ENCODE results near the gene TMEM170B. TPM values are rescaled to one million over a fixed set of nuclear protein-coding genes. Genes with fewer than 3 reads are reported as not detected.

TMEM170B gene, protein sequence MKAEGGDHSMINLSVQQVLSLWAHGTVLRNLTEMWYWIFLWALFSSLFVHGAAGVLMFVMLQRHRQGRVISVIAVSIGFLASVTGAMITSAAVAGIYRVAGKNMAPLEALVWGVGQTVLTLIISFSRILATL
- 1 to 10 TPM; 1.8 to 1.9 TPM for total RNA-seq

- peaks cover 7% of the 10 kb centered on the region for H3K27me3 Mint-ChIP-seq
- peak within 1 kb of the TSS; percentile 75 for H3K4me3 Mint-ChIP-seq
- no peaks in the 10 kb centered on the region for H3K9me3 Mint-ChIP-seq
- intact Hi-C loops (cut with micrococcal nuclease) = no loop called here
- ATAC-seq (peak; percentile 96), DNase-seq (peak; percentile 92)
- TF ChIP-seq, protein P1, sequence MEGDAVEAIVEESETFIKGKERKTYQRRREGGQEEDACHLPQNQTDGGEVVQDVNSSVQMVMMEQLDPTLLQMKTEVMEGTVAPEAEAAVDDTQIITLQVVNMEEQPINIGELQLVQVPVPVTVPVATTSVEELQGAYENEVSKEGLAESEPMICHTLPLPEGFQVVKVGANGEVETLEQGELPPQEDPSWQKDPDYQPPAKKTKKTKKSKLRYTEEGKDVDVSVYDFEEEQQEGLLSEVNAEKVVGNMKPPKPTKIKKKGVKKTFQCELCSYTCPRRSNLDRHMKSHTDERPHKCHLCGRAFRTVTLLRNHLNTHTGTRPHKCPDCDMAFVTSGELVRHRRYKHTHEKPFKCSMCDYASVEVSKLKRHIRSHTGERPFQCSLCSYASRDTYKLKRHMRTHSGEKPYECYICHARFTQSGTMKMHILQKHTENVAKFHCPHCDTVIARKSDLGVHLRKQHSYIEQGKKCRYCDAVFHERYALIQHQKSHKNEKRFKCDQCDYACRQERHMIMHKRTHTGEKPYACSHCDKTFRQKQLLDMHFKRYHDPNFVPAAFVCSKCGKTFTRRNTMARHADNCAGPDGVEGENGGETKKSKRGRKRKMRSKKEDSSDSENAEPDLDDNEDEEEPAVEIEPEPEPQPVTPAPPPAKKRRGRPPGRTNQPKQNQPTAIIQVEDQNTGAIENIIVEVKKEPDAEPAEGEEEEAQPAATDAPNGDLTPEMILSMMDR (IDR thresholded peaks at IDR 0.05) = no peak
- peak within 1 kb of the TSS; percentile 44 for H3K27ac Mint-ChIP-seq
- ChIA-PET POLR2A (interaction anchor here (1.0 to 1.4 kb wide), 2 partner anchors 14 to 15 kb away, joined by 3 read pairs; no protein-coding TSS in a partner anchor), CTCF (interaction anchor here (1.1 kb wide), 1 partner anchor 39 kb away, joined by 3 read pairs; no protein-coding TSS in a partner anchor)
- peaks cover 10% of the 10 kb centered on the region for H3K4me1 Mint-ChIP-seq (ENCODE audit: low read depth)
- no peaks in the 10 kb centered on the region for H3K36me3 Mint-ChIP-seq (ENCODE audit: low read depth)
Observed at GRCh38 chr6:11537229-11538051, at the start of gene TMEM170B. Gene TMEM170B, plus strand, starts transcription at chr6:11537749. Its CDS starts 529 bp downstream, at chr6:11538278.

DNA sequence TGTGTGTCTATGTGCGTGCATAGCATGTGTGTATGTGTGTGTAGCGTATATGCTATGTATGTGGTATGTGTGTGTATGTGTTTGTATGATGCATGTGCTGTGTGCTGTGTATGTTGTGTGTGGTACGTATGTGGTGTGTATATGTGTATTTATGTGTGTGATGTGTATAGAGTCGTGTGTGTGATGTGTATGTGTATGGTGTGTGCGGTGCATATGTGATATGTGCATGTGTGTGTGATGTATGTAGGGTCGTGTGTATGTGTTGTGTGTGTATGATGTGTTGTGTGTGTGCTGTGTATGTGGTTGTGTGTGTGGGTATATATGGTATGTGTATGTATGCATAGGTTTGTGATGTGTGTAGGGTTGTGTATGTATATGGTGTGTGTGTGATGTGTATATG, 46.6 kb upstream of the TMEM170B start:
- Mint-ChIP-seq H3K4me1 (ENCODE audit: low read depth) (peaks cover 11% of the 10 kb centered on the region), H3K36me3 (ENCODE audit: low read depth) (no peaks in the 10 kb centered on the region), H3K27ac (no peak overlapping the region), H3K9me3 (no peaks in the 10 kb centered on the region), H3K4me3 (no peak overlapping the region), H3K27me3 (peaks cover 2% of the 10 kb centered on the region)
- intact Hi-C loops (cut with micrococcal nuclease) = loop anchor here (5.0 to 10.0 kb wide), 2 partner anchors 109 to 256 kb away; partner anchors contain the start of gene NEDD9
- TF ChIP-seq, protein P1 (IDR thresholded peaks at IDR 0.05) = no peak
- POLR2A ChIA-PET = no interaction called here
- CTCF ChIA-PET = no interaction called here
- no peak for ATAC-seq
- no peak for DNase-seq

GRCh38 chr6:11491596-11492463, 45.7 kb upstream of the TMEM170B start:
- POLR2A ChIA-PET = interaction anchor here (1.2 kb wide), 1 partner anchor 31 kb away, joined by 3 read pairs; no protein-coding TSS in a partner anchor
- DNase-seq (no peak), ATAC-seq (no peak)
- H3K36me3 Mint-ChIP-seq (ENCODE audit: low read depth) = no peaks in the 10 kb centered on the region
- H3K9me3 Mint-ChIP-seq = no peaks in the 10 kb centered on the region
- no peak overlapping the region for H3K4me3 Mint-ChIP-seq
- intact Hi-C loops (cut with micrococcal nuclease) = loop anchor here (5.0 to 10.0 kb wide), 2 partner anchors 110 to 257 kb away; partner anchors contain the start of gene NEDD9
- no peak overlapping the region for H3K27ac Mint-ChIP-seq
- TF ChIP-seq, protein P1 (IDR thresholded peaks at IDR 0.05) = no peak
- peaks cover 12% of the 10 kb centered on the region for H3K4me1 Mint-ChIP-seq (ENCODE audit: low read depth)
- peaks cover 2% of the 10 kb centered on the region for H3K27me3 Mint-ChIP-seq
- CTCF ChIA-PET = no interaction called here

- H3K36me3 Mint-ChIP-seq (ENCODE audit: low read depth) = no peaks in the 10 kb centered on the region
- H3K4me1 Mint-ChIP-seq (ENCODE audit: low read depth) = peaks cover 12% of the 10 kb centered on the region
- intact Hi-C loops (cut with micrococcal nuclease) = loop anchor here (5.0 to 10.0 kb wide), 2 partner anchors 110 to 258 kb away; partner anchors contain the start of gene NEDD9
- TF ChIP-seq, protein P1 (IDR thresholded peaks at IDR 0.05) = no peak
- CTCF ChIA-PET = interaction anchor here (1.0 to 6.3 kb wide), 2 partner anchors 13 to 319 kb away, joined by 3 to 98 read pairs; no protein-coding TSS in a partner anchor
- H3K9me3 Mint-ChIP-seq = no peaks in the 10 kb centered on the region
- H3K4me3 Mint-ChIP-seq = no peak overlapping the region
- ATAC-seq = no peak
- no peak overlapping the region for H3K27ac Mint-ChIP-seq
- no peak for DNase-seq
- POLR2A ChIA-PET = interaction anchor here (1.2 kb wide), 1 partner anchor 32 kb away, joined by 3 read pairs; no protein-coding TSS in a partner anchor
- peaks cover 2% of the 10 kb centered on the region for H3K27me3 Mint-ChIP-seq
Observed at GRCh38 chr6:11492464-11493290, 44.9 kb upstream of the TMEM170B start.
